HG03457 (cell line): ENCODE measurements around the gene NFE2L2.
"Not testable (repeated sequence)": the region's sequence is repeated elsewhere in the genome, so short reads cannot be mapped to it uniquely, and the experiment has no call there.

Experiments
- ATAC-seq: cut with Tn5 transposase; IDR thresholded peaks from one replicate; pipeline ENCODE4 v1.9.1; 2021; ENCODE audit warnings: moderate number of reproducible peaks; ENCODE audit not compliant: unreplicated experiment

NFE2L2 gene

DNA sequence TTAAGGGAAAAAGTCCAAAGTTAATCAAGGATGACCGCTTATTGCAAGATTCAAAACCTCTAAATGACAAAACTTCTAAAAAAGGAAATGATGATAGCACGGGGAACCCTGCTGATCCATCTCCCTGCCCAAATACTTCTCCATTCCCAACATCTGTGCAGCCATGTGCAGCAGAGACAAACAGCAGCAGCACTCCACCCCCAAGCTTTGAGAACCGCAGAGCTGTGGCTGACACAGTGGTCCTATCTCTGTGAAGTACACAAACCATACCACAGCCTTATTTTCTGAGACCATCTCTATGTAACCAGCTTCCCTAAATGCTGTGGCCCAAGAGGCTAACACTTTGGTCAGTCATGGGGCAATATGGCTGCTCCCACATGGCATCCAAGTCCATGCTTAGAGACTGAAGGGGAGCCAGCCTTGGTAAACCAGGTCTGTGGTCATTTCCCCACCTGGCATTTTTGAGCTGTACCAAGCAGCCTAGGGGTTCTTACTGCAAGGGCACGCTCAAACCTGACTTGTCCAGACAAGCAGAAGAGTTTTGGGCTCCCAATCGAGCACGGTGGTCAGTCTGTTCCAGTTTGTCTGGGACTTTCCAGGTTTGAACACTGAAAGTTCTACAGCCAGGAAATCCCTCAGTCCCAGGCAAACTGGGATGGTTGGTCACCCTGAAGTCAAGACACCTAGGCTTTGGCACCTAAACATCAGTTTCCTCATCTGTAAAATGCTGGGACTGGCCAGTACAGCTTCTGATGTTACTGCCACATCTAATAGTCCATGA lies 17.1 kb upstream of the NFE2L2 start:
- peak; percentile 47 for ATAC-seq

- ATAC-seq = no peak
Observed at GRCh38 chr2:177279847-177280246, 15.3 kb upstream of the NFE2L2 start.

DNA sequence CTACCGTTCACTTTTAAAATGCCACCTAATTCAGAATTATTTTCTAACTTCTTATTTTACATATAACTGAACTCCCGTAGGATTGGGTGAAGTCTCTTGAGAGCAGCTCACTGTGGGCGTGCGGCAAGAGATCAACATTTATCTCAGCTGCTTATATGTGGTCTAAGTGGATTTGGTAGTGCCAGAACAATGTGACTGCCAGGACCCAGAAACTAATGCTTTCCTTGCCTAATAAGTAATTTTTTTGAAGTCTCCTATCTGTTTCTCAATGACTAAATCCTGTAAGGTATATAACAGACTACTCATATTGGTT lies 11.2 kb upstream of the NFE2L2 start:
- no peak for ATAC-seq

GRCh38 chr2:177275040-177275742 lies 10.7 kb upstream of the NFE2L2 start:
- no peak for ATAC-seq

GRCh38 chr2:177273408-177273807 lies 8.9 kb upstream of the NFE2L2 start:
- ATAC-seq = no peak

GRCh38 chr2:177272765-177273164 lies 8.2 kb upstream of the NFE2L2 start:
- ATAC-seq = no peak

DNA sequence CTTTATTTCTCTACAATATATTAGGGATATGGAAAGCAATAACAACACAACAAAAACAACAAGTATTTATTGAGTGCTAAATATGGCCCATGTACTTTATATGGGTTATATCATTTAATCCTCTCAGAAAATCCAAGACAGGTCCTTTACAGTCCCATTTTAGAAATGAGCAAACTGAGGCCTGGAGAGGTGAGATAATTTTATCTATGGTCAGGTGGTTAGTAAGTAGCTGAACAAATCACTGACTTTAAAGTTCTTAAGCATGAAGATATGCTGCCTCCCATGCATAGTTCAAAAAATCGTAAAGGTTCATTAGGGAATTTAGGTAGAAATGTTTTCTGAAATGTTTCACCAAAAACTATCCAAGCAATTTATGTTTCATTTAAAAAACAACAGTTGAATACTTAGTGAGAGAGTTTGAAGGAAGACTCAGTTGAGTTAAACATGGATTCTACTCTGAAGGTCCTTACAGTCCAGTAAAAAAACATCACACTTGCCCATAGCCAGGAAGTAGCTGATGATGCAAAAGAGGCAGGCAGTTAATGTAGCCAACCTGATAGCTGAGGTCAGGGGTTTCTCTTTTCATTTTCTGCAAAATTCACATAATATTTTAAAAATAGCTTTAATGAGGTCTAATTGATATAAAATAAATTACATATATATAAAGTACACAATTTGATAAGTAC lies 7.6 kb upstream of the NFE2L2 start:
- ATAC-seq = no peak

DNA sequence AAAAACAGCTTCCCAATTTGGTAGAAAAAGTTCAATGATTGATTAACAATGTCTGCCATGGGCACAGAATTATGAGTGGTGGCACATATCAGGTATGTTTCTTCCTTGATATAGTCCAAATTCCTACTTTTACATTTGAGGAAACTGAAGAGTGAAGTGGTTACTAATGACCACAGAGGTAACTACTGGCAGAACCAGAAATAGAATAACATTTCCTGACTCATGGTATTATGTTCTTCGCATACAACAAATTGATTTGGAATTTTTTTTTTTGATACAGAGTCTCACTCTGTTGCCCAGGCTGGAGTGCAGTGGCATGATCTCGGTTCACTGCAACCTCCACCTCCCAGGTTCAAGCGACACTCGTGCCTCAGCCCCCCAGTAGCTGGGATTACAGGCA lies 6.0 kb upstream of the NFE2L2 start:
- no peak for ATAC-seq

GRCh38 chr2:177268901-177269300 lies 4.4 kb upstream of the NFE2L2 start:
- ATAC-seq = no peak

GRCh38 chr2:177268187-177268871 lies 3.8 kb upstream of the NFE2L2 start:
- no peak for ATAC-seq

DNA sequence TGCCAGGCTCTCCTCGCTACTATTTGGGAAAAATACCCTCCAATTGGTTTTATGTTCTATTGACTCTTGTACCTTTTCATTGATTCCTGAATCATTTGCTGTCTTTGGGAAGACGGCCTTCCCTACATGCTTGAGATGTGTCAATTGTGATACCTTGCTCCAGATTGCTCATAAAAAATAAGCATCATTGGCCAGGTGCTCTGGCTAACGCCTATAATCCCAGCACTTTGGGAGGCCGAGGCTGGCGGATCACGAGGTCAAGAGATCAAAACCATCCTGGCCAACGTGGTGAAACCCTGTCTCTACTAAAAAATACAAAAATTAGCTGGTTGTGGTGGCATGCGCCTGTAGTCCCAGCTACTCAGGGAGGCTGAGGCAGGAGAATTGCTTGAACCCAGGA lies 2.4 kb upstream of the NFE2L2 start:
- not testable (repeated sequence) for ATAC-seq

DNA sequence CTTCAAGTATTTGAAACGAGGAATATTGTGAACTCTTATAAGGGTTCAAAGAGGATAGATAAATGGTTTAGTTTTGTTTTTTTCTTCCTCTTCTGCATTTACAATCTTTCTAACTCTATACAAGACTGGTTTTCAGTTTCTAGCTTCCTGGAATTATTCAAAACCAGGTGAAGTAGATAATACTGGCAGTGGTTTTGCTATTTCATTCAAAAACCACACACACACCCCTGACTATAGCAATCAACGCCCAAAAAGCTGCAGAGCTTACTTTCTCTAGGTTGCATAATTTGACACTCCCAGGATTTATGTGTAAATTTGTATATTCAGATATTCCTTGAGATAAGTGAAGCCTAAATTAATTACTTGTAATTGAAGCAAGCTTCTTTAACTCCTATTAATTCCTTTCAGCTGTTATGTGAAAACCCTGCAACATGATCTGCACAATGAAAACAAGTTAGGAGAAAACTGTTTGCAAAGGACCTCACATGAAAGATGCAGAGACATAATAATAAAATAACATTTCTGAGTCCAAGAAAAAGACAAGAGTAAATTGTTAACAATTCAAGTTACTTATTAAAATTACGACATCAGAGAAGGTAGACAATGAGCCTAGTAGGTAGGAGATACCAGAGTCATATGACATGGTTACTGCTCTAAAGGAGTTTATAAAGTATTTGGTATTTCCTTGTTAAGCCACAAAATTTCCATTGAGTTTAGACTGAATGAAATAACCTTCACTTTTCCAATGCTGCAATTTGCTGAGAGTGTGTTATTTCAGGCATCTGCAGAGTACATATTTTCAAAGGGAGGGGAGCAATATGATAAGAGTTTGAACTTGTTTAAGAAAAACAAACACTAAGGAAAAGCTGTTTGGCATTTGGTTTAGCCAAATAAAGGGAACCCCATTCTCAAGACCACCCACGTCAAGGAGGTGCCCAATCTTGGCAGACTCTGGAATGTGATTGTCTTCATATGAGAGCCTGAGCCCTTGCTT lies 1.6 kb upstream of the NFE2L2 start:
- ATAC-seq = no peak

DNA sequence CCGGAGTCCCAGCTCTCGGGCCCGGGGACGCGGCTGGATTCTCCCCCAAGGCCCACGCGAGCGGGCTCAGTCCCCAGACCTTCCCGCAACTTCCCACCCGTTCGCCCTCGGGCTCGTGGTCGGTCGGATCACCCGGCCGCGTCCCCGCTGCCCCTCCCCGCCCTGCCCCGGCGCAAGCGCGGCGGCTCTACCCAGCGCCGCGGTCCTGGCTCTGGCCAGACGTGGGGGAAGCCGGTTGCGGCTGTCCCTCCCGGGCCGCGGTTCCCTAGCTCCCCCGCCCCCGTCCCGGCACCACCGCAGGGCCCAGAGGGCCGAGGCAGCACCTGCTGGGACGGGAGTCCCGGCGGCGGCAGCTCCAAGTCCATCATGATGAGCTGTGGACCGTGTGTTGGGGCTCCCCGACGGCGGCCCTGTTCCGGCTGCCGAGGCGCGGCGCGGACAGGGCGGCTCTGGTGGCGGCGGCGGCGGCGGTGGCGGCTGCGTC lies 276 bp downstream of the NFE2L2 start:
- ATAC-seq = peak; percentile 14

DNA sequence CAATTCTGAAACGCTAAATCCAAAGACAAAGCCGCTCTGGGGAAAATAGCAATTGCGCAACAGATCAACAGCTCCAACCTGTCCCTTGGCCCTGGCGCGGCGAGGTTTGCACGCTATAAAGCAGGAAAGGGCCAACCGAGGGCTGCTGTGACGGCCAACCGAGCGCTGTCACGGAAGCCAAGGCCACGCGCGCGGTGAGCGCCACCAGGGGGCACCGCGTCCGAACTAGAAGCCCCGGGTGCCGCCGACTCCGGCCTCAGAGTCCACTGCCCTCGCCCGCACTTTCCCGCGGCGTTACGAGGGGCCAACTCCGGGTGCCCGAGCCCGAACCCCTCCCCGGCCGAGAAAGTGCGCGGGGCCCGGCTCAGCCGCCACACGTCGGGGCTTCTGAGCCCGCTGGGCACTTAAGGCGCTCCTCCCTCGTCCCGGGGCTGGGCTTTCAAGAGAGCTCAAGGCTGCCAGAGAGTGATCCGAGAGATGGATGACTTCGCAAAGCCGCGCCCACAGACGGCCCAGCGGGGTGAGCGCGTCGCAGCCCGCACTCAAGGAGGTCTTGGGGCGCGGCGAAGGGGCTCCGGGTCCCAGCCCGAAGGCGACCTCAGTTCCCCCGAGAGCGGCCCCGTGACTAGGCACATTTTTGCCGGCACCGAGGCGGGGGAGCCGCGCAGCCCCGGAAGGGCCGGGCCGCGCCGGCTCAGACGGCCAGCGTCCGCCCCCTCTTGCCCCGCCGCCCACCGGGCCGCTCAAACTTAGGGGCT lies 897 bp downstream of the NFE2L2 start:
- peak; percentile 49 for ATAC-seq

DNA sequence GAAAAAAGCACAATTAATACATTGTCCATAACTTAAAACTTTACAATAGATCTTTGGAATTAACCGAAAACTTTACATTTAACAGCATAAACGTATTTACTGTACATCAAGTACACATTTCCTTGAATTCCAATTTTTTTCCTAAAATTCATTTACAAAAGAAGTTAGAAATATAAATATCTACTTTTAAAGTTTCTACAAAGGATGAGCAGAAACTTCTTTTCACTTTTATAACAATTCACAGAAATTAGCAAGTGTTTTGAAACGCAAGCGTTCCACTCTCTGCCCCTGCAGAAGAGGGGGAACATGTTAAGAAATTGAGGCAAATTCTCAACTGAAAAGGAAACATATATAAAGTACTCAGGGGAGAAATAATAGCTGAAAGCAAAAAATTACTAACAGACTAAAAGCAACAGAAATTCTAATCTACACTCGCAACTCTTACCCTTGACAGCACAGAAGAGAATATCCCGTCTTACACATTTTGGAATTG lies 1.5 kb downstream of the NFE2L2 start:
- ATAC-seq = no peak

GRCh38 chr2:177262092-177262491 lies 2.4 kb downstream of the NFE2L2 start:
- no peak for ATAC-seq

DNA sequence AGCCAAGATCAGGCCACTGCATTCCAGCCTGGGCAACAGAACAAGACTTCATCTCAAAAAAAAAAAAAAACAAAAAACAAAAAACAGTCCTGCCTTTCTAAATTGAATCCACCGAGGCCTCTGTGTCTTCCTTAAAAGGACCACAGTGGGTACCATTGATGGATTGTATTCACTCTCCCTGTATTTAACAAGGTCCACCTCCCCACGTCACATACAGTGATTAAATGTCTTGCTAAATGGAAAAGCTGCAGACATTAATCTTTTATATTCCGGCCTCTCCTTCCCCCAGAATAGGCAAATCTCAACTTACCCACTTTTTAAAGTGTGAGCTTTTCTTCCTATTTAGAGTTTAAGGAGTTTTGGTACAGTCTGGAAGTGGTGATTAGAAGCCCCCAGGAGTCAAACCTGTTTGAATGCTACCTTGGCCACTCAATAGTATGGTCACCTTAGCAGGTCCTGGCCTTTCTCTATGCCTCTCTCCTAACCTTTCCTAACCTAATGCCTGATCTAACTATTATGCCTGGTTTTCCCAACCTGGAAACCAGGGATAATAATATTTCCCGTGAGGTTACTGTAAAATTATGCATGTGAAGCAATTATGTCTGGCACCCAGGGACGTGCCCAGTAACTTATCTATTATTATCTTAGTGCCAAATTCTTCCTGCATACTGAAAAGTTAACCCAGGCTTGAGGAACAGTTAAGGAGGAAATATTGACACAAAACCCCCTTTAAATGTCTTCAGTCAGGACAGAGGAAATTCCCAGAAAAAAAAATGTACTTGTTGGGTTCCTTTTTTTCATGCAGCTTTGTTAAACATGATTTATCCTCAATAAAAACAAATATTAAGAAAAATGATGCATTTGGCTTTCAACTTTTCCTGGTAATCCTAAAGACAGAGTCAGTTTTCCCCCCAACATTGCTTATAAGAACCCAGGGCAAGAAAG lies 3.1 kb downstream of the NFE2L2 start:
- ATAC-seq = no peak

GRCh38 chr2:177260379-177260778 lies 4.1 kb downstream of the NFE2L2 start:
- no peak for ATAC-seq
